Epithelial cell of proximal tubule (primary cell): ENCODE results near the gene SLC2A1. TPM values are rescaled to one million over a fixed set of nuclear protein-coding genes. Genes with fewer than 3 reads are reported as not detected.
A peak's percentile ranks its signal among the peaks of the same experiment; 100 is the strongest.

ENCODE experiments used
- DNase-seq: peaks from one replicate; pipeline ENCODE4 v3.0.0-alpha.2; 2011; ENCODE audit warnings: low read depth
- H3K4me3 ChIP-seq: 2 replicates; pipeline ENCODE4 v1.5.1; 2011; ENCODE audit warnings: low read depth, mild to moderate bottlenecking, low read length
- total RNA-seq: library from RNA; depleted of rRNA; stranded (reverse); fragments of >200 nt; gene quantifications from 2 replicates; pipeline ENCODE4 v1.2.3, GENCODE V29; 2015
- TF ChIP-seq, protein P1 (sequence below): conservative IDR thresholded peaks from 2 replicates; pipeline ENCODE4 v1.5.1; 2012; ENCODE audit warnings: low read depth, mild to moderate bottlenecking, low read length

The SLC2A1 gene
- total RNA-seq, 1 donor from 2014 or later: 598 TPM

DNA sequence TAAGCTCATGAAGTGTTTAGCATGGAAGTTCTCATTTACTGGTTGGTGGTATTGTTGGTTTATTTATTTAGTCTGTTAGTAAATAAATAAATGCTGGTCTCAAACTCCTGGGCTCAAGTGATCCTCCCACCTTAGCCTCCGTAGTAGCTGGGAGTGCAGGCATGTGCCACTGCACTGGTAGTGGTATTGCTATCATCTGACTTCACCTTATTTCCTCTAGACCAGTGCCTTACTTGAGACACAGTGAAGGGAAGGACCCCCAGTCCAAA is 1.4 kb upstream of the SLC2A1 start:
- DNase-seq: no peak
- peak overlapping the region; percentile 92 for H3K4me3 ChIP-seq

DNA sequence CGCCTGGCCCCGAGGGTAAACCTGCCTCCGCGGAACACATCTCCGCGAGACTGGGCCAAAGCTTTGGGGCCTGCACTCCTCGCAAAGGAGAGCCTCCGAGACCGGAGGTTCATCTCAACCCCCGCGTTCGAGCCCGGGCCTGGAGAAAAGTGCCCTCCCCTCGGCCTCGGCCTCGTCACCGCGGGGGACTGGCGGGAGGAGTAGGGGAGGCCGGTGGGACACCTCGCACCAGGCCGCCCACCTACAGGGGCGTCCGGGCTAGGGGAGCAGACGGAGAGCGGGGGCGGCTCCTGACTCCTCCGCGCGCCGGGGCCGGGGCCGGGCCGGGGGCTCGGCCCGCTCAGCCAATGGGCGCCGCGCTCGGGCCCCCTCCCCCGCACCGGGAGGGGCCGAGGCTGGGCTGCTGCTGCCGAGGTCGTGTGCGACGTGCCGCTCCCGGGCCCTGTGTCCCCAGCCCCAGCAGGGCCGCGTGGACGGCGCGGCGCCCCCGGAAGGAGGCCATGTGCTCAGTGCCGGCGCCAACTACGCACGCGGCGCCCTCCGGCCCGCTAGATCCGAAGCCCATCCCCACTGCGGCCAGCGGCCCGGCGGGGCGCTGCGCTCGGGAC is 684 bp downstream of the SLC2A1 start:
- H3K4me3 ChIP-seq: peak overlapping the region; percentile 92
- TF ChIP-seq, protein P1, sequence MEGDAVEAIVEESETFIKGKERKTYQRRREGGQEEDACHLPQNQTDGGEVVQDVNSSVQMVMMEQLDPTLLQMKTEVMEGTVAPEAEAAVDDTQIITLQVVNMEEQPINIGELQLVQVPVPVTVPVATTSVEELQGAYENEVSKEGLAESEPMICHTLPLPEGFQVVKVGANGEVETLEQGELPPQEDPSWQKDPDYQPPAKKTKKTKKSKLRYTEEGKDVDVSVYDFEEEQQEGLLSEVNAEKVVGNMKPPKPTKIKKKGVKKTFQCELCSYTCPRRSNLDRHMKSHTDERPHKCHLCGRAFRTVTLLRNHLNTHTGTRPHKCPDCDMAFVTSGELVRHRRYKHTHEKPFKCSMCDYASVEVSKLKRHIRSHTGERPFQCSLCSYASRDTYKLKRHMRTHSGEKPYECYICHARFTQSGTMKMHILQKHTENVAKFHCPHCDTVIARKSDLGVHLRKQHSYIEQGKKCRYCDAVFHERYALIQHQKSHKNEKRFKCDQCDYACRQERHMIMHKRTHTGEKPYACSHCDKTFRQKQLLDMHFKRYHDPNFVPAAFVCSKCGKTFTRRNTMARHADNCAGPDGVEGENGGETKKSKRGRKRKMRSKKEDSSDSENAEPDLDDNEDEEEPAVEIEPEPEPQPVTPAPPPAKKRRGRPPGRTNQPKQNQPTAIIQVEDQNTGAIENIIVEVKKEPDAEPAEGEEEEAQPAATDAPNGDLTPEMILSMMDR: no peak
- DNase-seq: no peak

More for the DNA sequence above, 1.4 kb upstream of the SLC2A1 start:
- TF ChIP-seq, protein P1: no peak

DNA sequence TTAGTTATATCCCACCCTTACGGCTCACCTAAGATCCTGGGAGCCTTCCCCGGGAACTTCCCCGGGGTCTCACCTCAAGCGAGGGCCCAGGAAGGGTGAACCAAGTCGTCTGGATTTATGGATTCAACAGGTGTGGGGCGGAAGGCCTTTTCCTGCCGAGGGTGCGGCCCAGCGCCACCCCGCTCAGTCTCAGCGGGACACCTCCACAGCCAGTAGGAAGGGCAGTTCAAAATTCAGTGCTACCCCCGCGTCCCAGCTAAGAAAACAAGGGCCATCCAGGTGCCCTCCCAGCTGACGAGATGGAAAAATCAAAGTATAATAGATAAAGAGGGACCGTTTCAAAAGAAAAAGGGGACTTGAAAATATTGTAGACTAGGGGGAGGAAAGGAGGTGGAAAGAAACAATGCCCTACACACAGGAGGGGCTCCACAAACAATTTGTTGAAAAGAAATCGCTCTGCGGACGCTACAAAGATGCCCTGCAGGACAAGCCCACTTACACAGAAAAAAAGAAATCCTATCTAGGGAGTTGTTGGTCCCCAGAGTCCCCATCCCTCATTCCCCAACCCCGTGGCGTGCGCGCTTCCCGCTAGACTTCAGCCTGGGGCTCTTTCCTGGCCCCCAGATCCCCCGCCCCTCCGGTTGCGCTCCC is 1.3 kb downstream of the SLC2A1 start:
- H3K4me3 ChIP-seq: peak overlapping the region; percentile 92
- TF ChIP-seq, protein P1: no peak
- DNase-seq: no peak

DNA sequence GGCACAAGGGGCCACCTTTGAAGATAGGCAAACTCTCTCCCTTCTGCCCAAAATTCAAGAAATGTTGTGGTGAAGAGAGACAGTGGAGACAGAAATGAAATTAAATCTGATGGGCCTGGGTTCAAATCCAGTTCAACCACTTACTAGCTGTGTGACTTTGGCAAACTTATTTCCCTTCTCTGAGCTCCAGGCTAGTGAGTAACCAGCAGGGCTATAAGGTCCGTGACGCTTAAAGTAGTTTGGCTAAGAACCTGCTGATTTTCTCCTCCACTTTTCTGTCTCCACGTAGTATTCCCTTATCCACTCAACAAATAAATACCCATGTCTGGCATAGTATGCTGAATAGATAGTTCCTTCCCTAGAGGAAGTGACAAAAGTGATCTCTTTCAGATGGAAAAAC is 1.9 kb downstream of the SLC2A1 start:
- TF ChIP-seq, protein P1: no peak
- H3K4me3 ChIP-seq: peak overlapping the region; percentile 92
- DNase-seq: no peak

DNA sequence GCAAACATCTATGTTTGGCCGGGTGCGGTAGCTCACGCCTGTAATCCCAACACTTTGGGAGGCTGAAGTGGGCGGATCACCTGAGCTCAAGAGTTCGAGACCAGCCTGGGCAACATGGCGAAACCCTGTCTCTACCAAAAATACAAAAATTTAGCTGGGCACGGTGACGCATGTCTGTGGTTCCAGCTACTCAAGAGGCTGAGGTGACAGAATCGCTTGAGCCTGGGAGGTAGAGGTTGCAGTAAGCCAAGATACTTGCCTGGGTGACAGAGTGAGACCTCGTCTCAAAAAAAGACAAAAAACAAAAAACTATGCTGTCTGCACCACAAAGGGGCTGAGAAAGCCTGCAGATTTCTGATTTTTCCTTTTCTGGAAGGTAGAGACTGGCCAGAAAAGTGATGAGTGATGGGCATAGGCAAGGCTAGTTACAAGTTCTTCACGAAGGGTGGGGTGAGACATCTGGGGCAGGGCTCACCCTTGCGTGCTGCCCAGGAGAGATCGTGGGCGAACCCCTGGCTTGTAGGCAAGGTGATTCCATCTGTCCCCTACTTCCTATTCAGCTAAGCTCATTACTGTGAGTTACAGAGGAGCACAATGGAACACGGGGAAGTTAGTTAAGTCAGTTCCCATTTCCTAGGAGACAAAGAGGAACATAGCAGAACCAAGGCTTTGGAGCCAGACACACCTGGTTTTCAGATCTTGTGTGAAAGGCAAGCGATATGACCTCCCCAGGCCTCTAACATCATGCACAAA is 3.2 kb downstream of the SLC2A1 start:
- TF ChIP-seq, protein P1: no peak
- no peak for DNase-seq
- peak overlapping the region; percentile 28 for H3K4me3 ChIP-seq

DNA sequence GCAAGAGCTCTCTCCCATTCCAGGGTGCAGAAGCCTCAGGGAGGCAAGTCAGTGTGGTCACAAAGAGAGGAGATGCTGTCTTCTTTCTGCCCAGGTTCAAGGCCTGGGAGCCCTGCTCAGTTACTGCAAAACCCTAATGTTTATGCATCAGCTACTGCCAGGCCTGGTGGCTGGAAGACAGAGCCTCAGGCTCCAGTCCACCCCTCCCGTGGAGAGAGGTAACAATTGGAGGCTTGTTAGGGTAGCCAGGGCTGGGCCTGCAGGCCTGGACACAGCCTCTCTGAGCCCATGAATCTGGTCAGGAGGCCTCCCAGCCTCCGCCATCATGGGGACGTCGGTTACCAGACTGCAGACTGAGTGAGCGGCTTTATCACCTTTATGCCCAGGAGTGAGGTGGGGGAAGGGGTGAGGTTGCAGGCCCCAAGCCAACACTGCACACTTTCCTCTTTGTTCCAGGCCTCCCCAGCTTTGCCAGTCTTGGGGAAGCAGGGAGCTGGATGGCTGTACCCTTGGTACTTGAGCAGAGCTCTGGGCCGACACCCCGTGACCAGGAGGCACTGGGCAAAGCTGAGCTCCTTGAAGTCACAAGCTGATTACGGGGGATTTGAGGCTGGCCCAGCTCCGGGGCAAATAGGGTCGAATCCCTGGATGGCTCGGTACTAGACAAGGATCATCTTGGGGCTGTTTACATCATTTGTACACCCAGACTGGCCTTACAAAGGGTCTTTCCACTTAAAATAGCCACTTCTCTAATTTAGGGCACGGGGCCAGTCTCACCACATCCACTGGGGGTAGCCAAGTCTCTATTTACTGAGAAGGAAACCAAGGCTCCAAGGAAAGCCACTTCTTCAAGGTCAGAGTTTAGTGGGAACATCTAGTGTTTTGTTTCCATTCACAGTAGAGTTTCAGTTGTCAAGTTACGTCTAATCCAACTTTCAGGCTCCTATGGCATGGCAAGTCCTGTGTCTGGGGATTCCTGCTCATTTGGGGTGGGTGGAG is 5.2 kb downstream of the SLC2A1 start:
- TF ChIP-seq, protein P1: no peak
- no peak overlapping the region for H3K4me3 ChIP-seq
- no peak for DNase-seq
